K562 (cell line): ENCODE results near the gene LRP2. TPM values are rescaled to one million over a fixed set of nuclear protein-coding genes. Genes with fewer than 3 reads are reported as not detected.

Experiments used
- ATAC-seq: fragments of 200-7000 bp; cut with Tn5 transposase; 3 replicates; pipeline ENCODE4 v1.9.1; 2020; ENCODE audit warnings: moderate library complexity
- BruUV-seq: library from RNA; stranded (reverse); fragments of 400-500 nt; replicated peaks from 2 replicates; lab custom pipeline; 2021; lab: Mats Ljungman, UMichigan
- CTCF ChIA-PET: fragments of 300-600 bp; formaldehyde crosslinking; extraction: SDS; loops from one replicate; lab custom pipeline; 2021; ENCODE audit warnings: low intra/inter-chr PET ratio; lab: Yijun Ruan, JAX
- POLR2A ChIA-PET: fragments of 300-600, 350-650 bp; sonication (Branson Sonifier 250); formaldehyde crosslinking; extraction: SDS; loops from one replicate; lab custom pipeline; 2021; ENCODE audit warnings: antibody characterized with exemption, inconsistent platforms; lab: Yijun Ruan, JAX
- DNase-seq, 4 experiments: peaks; one replicate each; pipeline versions ENCODE4 v3.0.0 to v3.0.0-alpha.2; 2011 to 2018; ENCODE audit warnings: low spot score in 3 of 4, mixed read lengths in 3 of 4; ENCODE audit errors: extremely low read depth in 1 of 4
- FAIRE-seq: peaks from 2 replicates; lab custom pipeline; 2011; peaks lifted over from hg19 to GRCh38; lab: Jason Lieb, UNC
- H2AFZ ChIP-seq: 2 replicates; pipeline ENCODE4 v1.6.0; 2011; ENCODE audit warnings: low read depth, low read length, control low read depth, inconsistent platforms
- H3K27ac ChIP-seq: fragments of 200-600 bp; 3 replicates; pipeline ENCODE4 v1.8.0; 2011; ENCODE audit warnings: low read depth, mild to moderate bottlenecking, control low read depth, inconsistent platforms, low read length, moderate library complexity, mixed read lengths; ENCODE audit errors: extremely low read depth
- H3K27me3 ChIP-seq, 2 experiments: fragments of 300-600 bp in 1 of 2; 2 replicates in 1 of 2; 3 replicates in 1 of 2; pipeline versions ENCODE4 v1.6.0 to v1.8.0; 2011; ENCODE audit warnings: inconsistent platforms in 2 of 2, low read length in 2 of 2, mild to moderate bottlenecking in 1 of 2, mixed read lengths in 1 of 2, moderate library complexity in 1 of 2; ENCODE audit not compliant: control insufficient read depth in 2 of 2, insufficient read depth in 2 of 2
- H3K36me3 ChIP-seq: fragments of 300-600 bp; 3 replicates; pipeline ENCODE4 v1.8.0; 2011; ENCODE audit warnings: mild to moderate bottlenecking, low read length, inconsistent platforms; ENCODE audit not compliant: control insufficient read depth, insufficient read depth
- H3K4me1 ChIP-seq, 2 experiments: fragments of 200-600 bp in 1 of 2; replicated peaks in 1 of 2; 2 replicates in 1 of 2; 3 replicates in 1 of 2; pipeline versions ENCODE4 v1.5.1 to v1.8.0; 2011; ENCODE audit warnings: inconsistent platforms in 2 of 2, low read length in 2 of 2, mild to moderate bottlenecking in 1 of 2, mixed read lengths in 1 of 2, moderate library complexity in 1 of 2; ENCODE audit not compliant: control insufficient read depth in 2 of 2, insufficient read depth in 2 of 2
- H3K4me2 ChIP-seq: 2 replicates; pipeline ENCODE4 v1.6.1; 2011; ENCODE audit warnings: low read length, control low read depth, inconsistent platforms, mixed read lengths; ENCODE audit not compliant: insufficient read depth
- H3K4me3 ChIP-seq: fragments of 200-600 bp; sonication (generic), shearing (Covaris generic); 2 replicates; pipeline ENCODE4 v1.5.1; 2016; ENCODE audit warnings: control low read depth, inconsistent platforms
- H3K79me2 ChIP-seq: fragments of 200-600 bp; 3 replicates; pipeline ENCODE4 v1.8.0; 2011; ENCODE audit warnings: low read length, inconsistent platforms; ENCODE audit not compliant: control insufficient read depth, insufficient read depth
- H3K9ac ChIP-seq, 2 experiments: 2 replicates each; pipeline versions ENCODE4 v1.6.0 to v1.6.1; 2011; ENCODE audit warnings: low read depth in 2 of 2, low read length in 2 of 2, control low read depth in 1 of 2, inconsistent platforms in 1 of 2, mild to moderate bottlenecking in 1 of 2, mixed read lengths in 1 of 2; ENCODE audit not compliant: insufficient read depth in 1 of 2
- H3K9me1 ChIP-seq: one replicate; pipeline ENCODE4 v1.6.0; 2011; ENCODE audit warnings: inconsistent platforms, mild to moderate bottlenecking, low read length, moderate library complexity; ENCODE audit not compliant: control insufficient read depth, insufficient read depth
- H3K9me3 ChIP-seq: replicated peaks from 2 replicates; pipeline ENCODE4 v1.5.1; 2011; ENCODE audit warnings: low read depth, low read length, inconsistent platforms; ENCODE audit not compliant: control insufficient read depth, insufficient read depth
- H4K20me1 ChIP-seq: replicated peaks from 2 replicates; pipeline ENCODE4 v1.6.1; 2011; ENCODE audit warnings: low read length, inconsistent platforms, mixed read lengths; ENCODE audit not compliant: control insufficient read depth, insufficient read depth
- ARID3B ChIP-seq: fragments of 250-450 bp; sonication (Bioruptor Pico); IDR thresholded peaks from 2 replicates; pipeline ENCODE4 v1.4.0; 2020; ENCODE audit warnings: borderline replicate concordance
- BRF2 ChIP-seq: IDR thresholded peaks from 3 replicates; pipeline ENCODE4 v1.6.1; 2011; ENCODE audit warnings: borderline replicate concordance, mild to moderate bottlenecking; ENCODE audit not compliant: insufficient read length, insufficient read depth
- DNMT1 ChIP-seq: fragments of 450-650 bp; IDR thresholded peaks from 2 replicates; pipeline ENCODE4 v1.6.1; 2016; ENCODE audit warnings: antibody characterized with exemption, mild to moderate bottlenecking
- EGR1 ChIP-seq: fragments of 450-650 bp; conservative IDR thresholded peaks from 2 replicates; pipeline ENCODE4 v1.6.1; 2017; ENCODE audit warnings: mild to moderate bottlenecking
- KAT7 ChIP-seq: sonication (generic); formaldehyde crosslinking; IDR thresholded peaks from 2 replicates; pipeline ENCODE4 v1.8.0; 2022; ENCODE audit warnings: missing genetic modification reagents, mild to moderate bottlenecking, borderline replicate concordance
- MAFG ChIP-seq: fragments of 450-650 bp; conservative IDR thresholded peaks from 2 replicates; pipeline ENCODE4 v1.6.1; 2016; ENCODE audit warnings: missing genetic modification characterization, missing compliant biosample characterization
- MLX ChIP-seq, 2 experiments: fragments of 450-650 bp in 1 of 2; sonication (generic) in 1 of 2; formaldehyde crosslinking; conservative IDR thresholded peaks; 2 replicates each; pipeline versions ENCODE4 v1.4.0 to v1.8.1; 2020 to 2022; ENCODE audit warnings: mild to moderate bottlenecking in 1 of 2, missing genetic modification reagents in 1 of 2
- WGBS: fragments of 100-300 bp; shearing (Covaris generic); methylation state at CpG from one replicate; pipeline ENCODE4 v1.1.6; 2016; ENCODE audit warnings: low coverage, mixed read lengths; ENCODE audit not compliant: insufficient coverage; ENCODE audit errors: missing lambda C conversion rate; 5-methylcytosine and 5-hydroxymethylcytosine counted together
- in situ Hi-C: fragments of 300-500 bp; cut with MboI; formaldehyde crosslinking; loops from 4 replicates; pipeline ENCODE4 v1.15.0; 2018; ENCODE audit warnings: inconsistent platforms, mixed read lengths
- intact Hi-C: fragments of 100-400 bp; cut with micrococcal nuclease; formaldehyde crosslinking; loops from 2 replicates; pipeline ENCODE4 v1.14.2; 2022
- polyA plus RNA-seq, 8 experiments: library from polyadenylated mRNA; depleted of rRNA in 4 of 8; stranded (reverse) in 5 of 8; unstranded in 3 of 8; fragments of >200 nt; fragmentation: Nextera tagmentation in 2 of 8; fragmentation: Illumina TruSeq in 1 of 8; extraction: Ambion mirVana in 2 of 8; extraction: Trizol in 1 of 8; gene quantifications; 2 replicates each; pipeline versions ENCODE4 v1.2.1 to v1.2.3, GENCODE V29; 2011 to 2014; ENCODE audit warnings: inconsistent platforms in 1 of 8, missing spikeins in 1 of 8
- total RNA-seq, 7 experiments: library from RNA; depleted of rRNA in 6 of 7; stranded (reverse); fragments of >200 nt in 6 of 7; fragmentation: Illumina TruSeq in 2 of 7; extraction: Trizol in 2 of 7; gene quantifications; 2 replicates each; pipeline versions ENCODE4 v1.2.1 to v1.2.3, GENCODE V29; 2011 to 2021; ENCODE audit warnings: low replicate concordance in 1 of 7

The LRP2 gene
- total and polyA plus RNA-seq, 9 of the 15 experiments (the other 6 are each of a cell fraction or from before 2014, with no cell fraction given): 0.04 to 0.18 (median 0.11) TPM; not detected in 1

GRCh38 chr2:169095621-169096105 lies 266.7 kb downstream of the LRP2 start (continued):
- TF ChIP-seq BRF2: no peak
- no peak for TF ChIP-seq EGR1
- TF ChIP-seq MAFG (tag): peak; percentile 74
- TF ChIP-seq MLX (CRISPR knock-in tag; conservative IDR thresholded peaks at IDR 0.05): no peak

- H3K9me1 ChIP-seq: no peaks in the 10 kb centered on the region
- in situ Hi-C loops (loop anchor here (5.0 kb wide), 1 partner anchor 137 kb away; no protein-coding TSS in a partner anchor), intact Hi-C loops (loop anchor here (5.0 kb wide), 1 partner anchor 82 kb away; no protein-coding TSS in a partner anchor)
- no peaks in the 10 kb centered on the region for H3K9me3 ChIP-seq
- no peaks in the 10 kb centered on the region for H3K36me3 ChIP-seq
- ATAC-seq (no peak), FAIRE-seq (no peak), DNase-seq (no peak)
- whole genome bisulfite sequencing: 68% methylated on average over 1 of the region's 1 CpG
- CTCF ChIA-PET: no interaction called here
- no peaks in the 10 kb centered on the region for H3K79me2 ChIP-seq
- H3K4me1 ChIP-seq: peaks cover 0 to 18% of the 10 kb centered on the region in 2 experiments; a peak in 3 of 5 replicates
- H3K9ac ChIP-seq: no peak overlapping the region
- H4K20me1 ChIP-seq: no peaks in the 10 kb centered on the region
- no peak overlapping the region for H3K4me3 ChIP-seq
- no TSS peak for BruUV-seq
- H3K27ac ChIP-seq: no peak overlapping the region
- no peaks in the 10 kb centered on the region for H3K27me3 ChIP-seq
- no peak overlapping the region for H3K4me2 ChIP-seq
- H2AFZ ChIP-seq: no peak overlapping the region
- POLR2A ChIA-PET: interaction anchor here (1.0 to 1.1 kb wide), 2 partner anchors 8 to 14 kb away, joined by 3 to 4 read pairs; no protein-coding TSS in a partner anchor
- TF ChIP-seq KAT7 (CRISPR knock-in tag): no peak
- TF ChIP-seq ARID3B (CRISPR knock-in tag): no peak
- TF ChIP-seq DNMT1: no peak
Observed at GRCh38 chr2:169094676-169095075, 267.7 kb downstream of the LRP2 start.
